HepG2 (cell line): ENCODE results near the gene CTNNBL1.

Experiments used
- CTCF ChIP-seq: sonication (generic); formaldehyde crosslinking; IDR thresholded peaks from 2 replicates; pipeline ENCODE4 v1.5.0; 2020; ENCODE audit warnings: mild to moderate bottlenecking, missing genetic modification reagents, moderate library complexity
- KLF13 ChIP-seq: sonication (generic); formaldehyde crosslinking; IDR thresholded peaks from 2 replicates; pipeline ENCODE4 v1.4.0; 2020; ENCODE audit warnings: mild to moderate bottlenecking, missing genetic modification reagents
- SP2 ChIP-seq: sonication (generic); formaldehyde crosslinking; IDR thresholded peaks from 2 replicates; pipeline ENCODE4 v1.5.1; 2020; ENCODE audit warnings: mild to moderate bottlenecking, missing genetic modification reagents
- SRF ChIP-seq: IDR thresholded peaks from 2 replicates; pipeline ENCODE4 v1.6.1; 2011; ENCODE audit warnings: mild to moderate bottlenecking, low read depth, low read length, moderate library complexity
- ZBTB33 ChIP-seq: sonication (generic); formaldehyde crosslinking; IDR thresholded peaks from 2 replicates; pipeline ENCODE4 v1.4.0; 2020; ENCODE audit warnings: missing genetic modification reagents
- TF ChIP-seq, protein P1 (sequence below): IDR thresholded peaks from 2 replicates; pipeline ENCODE4 v1.6.1; 2016
- TF ChIP-seq, protein P2 (sequence below): IDR thresholded peaks from 2 replicates; pipeline ENCODE4 v1.6.1; 2016; ENCODE audit warnings: control low read depth

DNA sequence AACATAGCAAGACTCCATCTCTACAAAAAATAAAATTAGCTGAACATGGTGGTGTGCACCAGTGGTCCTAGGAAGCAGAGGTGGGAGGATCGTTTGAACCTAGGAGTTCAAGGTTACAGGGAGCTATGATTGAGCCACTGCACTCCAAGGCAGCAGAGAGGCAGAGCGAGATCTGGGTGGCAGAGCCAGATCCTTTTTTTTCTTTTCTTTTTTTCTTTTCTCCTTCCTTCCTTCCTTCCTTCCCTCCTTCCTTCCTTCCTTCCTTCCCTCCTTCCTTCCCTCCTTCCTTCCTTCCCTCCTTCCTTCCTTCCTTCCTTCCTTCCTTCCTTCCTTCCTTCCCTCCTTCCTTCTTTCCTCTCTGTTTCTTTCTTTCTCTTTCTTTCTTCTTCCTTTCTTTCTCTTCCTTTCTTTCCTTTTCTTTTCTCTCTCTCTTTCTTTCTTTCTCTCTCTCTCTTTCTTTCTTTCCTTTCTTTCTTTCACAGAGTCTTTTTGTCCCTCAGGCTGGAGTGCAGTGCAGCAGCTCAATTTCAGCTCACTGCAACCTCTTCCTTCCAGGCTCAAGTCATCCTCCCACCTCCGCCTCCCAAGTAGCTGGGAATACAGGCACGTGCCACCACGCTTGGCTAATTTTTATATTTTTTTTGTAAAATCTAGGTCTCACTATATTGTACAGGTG, 199.9 kb downstream of the CTNNBL1 start:
- TF ChIP-seq, protein P1, sequence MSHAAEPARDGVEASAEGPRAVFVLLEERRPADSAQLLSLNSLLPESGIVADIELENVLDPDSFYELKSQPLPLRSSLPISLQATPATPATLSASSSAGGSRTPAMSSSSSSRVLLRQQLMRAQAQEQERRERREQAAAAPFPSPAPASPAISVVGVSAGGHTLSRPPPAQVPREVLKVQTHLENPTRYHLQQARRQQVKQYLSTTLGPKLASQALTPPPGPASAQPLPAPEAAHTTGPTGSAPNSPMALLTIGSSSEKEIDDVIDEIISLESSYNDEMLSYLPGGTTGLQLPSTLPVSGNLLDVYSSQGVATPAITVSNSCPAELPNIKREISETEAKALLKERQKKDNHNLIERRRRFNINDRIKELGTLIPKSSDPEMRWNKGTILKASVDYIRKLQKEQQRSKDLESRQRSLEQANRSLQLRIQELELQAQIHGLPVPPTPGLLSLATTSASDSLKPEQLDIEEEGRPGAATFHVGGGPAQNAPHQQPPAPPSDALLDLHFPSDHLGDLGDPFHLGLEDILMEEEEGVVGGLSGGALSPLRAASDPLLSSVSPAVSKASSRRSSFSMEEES: no peak
- TF ChIP-seq ZBTB33 (CRISPR knock-in tag): no peak
- no peak for TF ChIP-seq KLF13 (CRISPR knock-in tag)
- no peak for TF ChIP-seq SRF
- TF ChIP-seq CTCF: no peak
- TF ChIP-seq SP2 (CRISPR knock-in tag): no peak
- TF ChIP-seq, protein P2, sequence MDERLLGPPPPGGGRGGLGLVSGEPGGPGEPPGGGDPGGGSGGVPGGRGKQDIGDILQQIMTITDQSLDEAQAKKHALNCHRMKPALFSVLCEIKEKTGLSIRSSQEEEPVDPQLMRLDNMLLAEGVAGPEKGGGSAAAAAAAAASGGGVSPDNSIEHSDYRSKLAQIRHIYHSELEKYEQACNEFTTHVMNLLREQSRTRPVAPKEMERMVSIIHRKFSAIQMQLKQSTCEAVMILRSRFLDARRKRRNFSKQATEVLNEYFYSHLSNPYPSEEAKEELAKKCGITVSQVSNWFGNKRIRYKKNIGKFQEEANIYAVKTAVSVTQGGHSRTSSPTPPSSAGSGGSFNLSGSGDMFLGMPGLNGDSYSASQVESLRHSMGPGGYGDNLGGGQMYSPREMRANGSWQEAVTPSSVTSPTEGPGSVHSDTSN: no peak
